Tibial nerve (tissue), 4 donors: ENCODE results near the gene CASZ1. TPM values are rescaled to one million over a fixed set of nuclear protein-coding genes. Genes with fewer than 3 reads are reported as not detected.

Experiments
- DNase-seq, 2 donors: peaks; one replicate each; pipeline ENCODE4 v3.0.0-alpha.2; 2019; ENCODE audit warnings: low spot score in 2 of 2
- H3K27ac ChIP-seq, 4 donors: fragments of 200-600 bp; sonication (generic) in 3 of 4; one replicate each; pipeline ENCODE4 v1.5.1; 2017 to 2019; ENCODE audit warnings: mild to moderate bottlenecking in 1 of 4
- H3K27me3 ChIP-seq, 2 donors: fragments of 200-600 bp; sonication (generic) in 1 of 2; one replicate each; pipeline versions ENCODE4 v1.5.1 to v1.6.0; 2017 to 2019
- H3K36me3 ChIP-seq, 3 donors: fragments of 200-600 bp; sonication (generic); one replicate each; pipeline ENCODE4 v1.5.1; 2018 to 2019
- H3K4me1 ChIP-seq, 4 donors: fragments of 200-600 bp; sonication (generic) in 3 of 4; one replicate each; pipeline ENCODE4 v1.5.1; 2017 to 2019
- H3K4me3 ChIP-seq, 4 donors: fragments of 200-600 bp; sonication (generic) in 3 of 4; one replicate each; pipeline ENCODE4 v1.5.1; 2017 to 2019; ENCODE audit warnings: mild to moderate bottlenecking in 1 of 4, moderate library complexity in 1 of 4
- H3K9me3 ChIP-seq, 4 donors: fragments of 200-600 bp; sonication (generic) in 3 of 4; one replicate each; pipeline ENCODE4 v1.5.1; 2017 to 2019
- CTCF ChIP-seq, 5 experiments: fragments of 200-600 bp in 3 of 5; fragments of 450-650 bp in 2 of 5; sonication (generic) in 3 of 5; IDR thresholded peaks; one replicate each; pipeline ENCODE4 v1.5.1; 2016 to 2019; ENCODE audit warnings: antibody characterized with exemption in 5 of 5, mild to moderate bottlenecking in 3 of 5, moderate library complexity in 2 of 5
- EP300 ChIP-seq, 2 donors: sonication (generic); formaldehyde crosslinking; IDR thresholded peaks; one replicate each; pipeline ENCODE4 v1.6.1; 2017; ENCODE audit warnings: antibody characterized with exemption in 2 of 2, mild to moderate bottlenecking in 1 of 2
- POLR2A ChIP-seq, 2 donors: fragments of 450-650 bp; IDR thresholded peaks; one replicate each; pipeline ENCODE4 v1.6.1; 2017; ENCODE audit warnings: antibody characterized with exemption in 2 of 2, mild to moderate bottlenecking in 2 of 2, moderate library complexity in 2 of 2
- WGBS, 2 donors: methylation state at CpG; one replicate each; pipeline ENCODE4 v1.1.5; 2018; 5-methylcytosine and 5-hydroxymethylcytosine counted together
- total RNA-seq, 4 donors: library from RNA; depleted of rRNA; stranded (reverse); fragments of >200 nt; gene quantifications; one replicate each; pipeline ENCODE4 v1.1.0, GENCODE V29; 2016

CASZ1 gene
- total RNA-seq, 4 donors from 2014 or later: 1.7 to 7.5 (median 5.1) TPM

GRCh38 chr1:10665930-10666850 lies 130.3 kb downstream of the CASZ1 start:
- Histone ChIP-seq H3K4me3 (no peak overlapping the region), H3K4me1 (peaks cover 0 to 21% (median 4%) of the 10 kb centered on the region in 4 donors), H3K9me3 (no peaks in the 10 kb centered on the region), H3K27ac (no peak overlapping the region), H3K36me3 (no peaks in the 10 kb centered on the region), H3K27me3 (peaks cover 0 to 13% of the 10 kb centered on the region in 2 donors)
- 85 to 91% methylated on average over 32 to 36 of the region's 36 CpGs for WGBS, 2 donors
- DNase-seq: no peak
- no peak for TF ChIP-seq EP300 (IDR thresholded peaks at IDR 0.05)
- TF ChIP-seq POLR2A (IDR thresholded peaks at IDR 0.05): no peak
- no peak for TF ChIP-seq CTCF (IDR thresholded peaks at IDR 0.05)

- Histone ChIP-seq H3K4me3 (no peak overlapping the region), H3K27me3 (peaks cover 0 to 4% of the 10 kb centered on the region in 2 donors), H3K27ac (no peak overlapping the region), H3K4me1 (peaks cover 0 to 21% (median 4%) of the 10 kb centered on the region in 4 donors), H3K36me3 (peaks cover 0 to 2% (median 0%) of the 10 kb centered on the region in 3 donors), H3K9me3 (no peaks in the 10 kb centered on the region)
- DNase-seq: no peak
- no peak for TF ChIP-seq CTCF (IDR thresholded peaks at IDR 0.05)
- TF ChIP-seq POLR2A (IDR thresholded peaks at IDR 0.05): no peak
- no peak for TF ChIP-seq EP300 (IDR thresholded peaks at IDR 0.05)
- WGBS, 2 donors: 96 to 97% methylated on average over 31 of the region's 31 CpGs
These were observed 131.2 kb downstream of the CASZ1 start for GRCh38 chr1:10665226-10665625.

GRCh38 chr1:10664251-10664650 lies 132.2 kb downstream of the CASZ1 start:
- peaks cover 0 to 10% (median 0%) of the 10 kb centered on the region in 3 donors for H3K36me3 ChIP-seq
- no peak for DNase-seq
- WGBS, 2 donors: 65 to 81% methylated on average over 9 to 15 of the region's 15 CpGs
- TF ChIP-seq POLR2A (IDR thresholded peaks at IDR 0.05) (no peak), EP300 (IDR thresholded peaks at IDR 0.05) (no peak), CTCF (IDR thresholded peaks at IDR 0.05) (no peak)
- H3K4me1 ChIP-seq: peaks cover 0 to 21% (median 4%) of the 10 kb centered on the region in 4 donors
- H3K9me3 ChIP-seq: no peaks in the 10 kb centered on the region
- no peak overlapping the region for H3K4me3 ChIP-seq
- H3K27ac ChIP-seq: peak overlapping the region in 1 of 4 donors; percentile 50
- H3K27me3 ChIP-seq: peaks cover 0 to 3% of the 10 kb centered on the region in 2 donors

GRCh38 chr1:10663678-10664035 lies 132.8 kb downstream of the CASZ1 start:
- Histone ChIP-seq H3K4me1 (peaks cover 0 to 21% (median 4%) of the 10 kb centered on the region in 4 donors), H3K4me3 (no peak overlapping the region), H3K27ac (peak overlapping the region in 1 of 4 donors; percentile 50), H3K27me3 (peaks cover 0 to 3% of the 10 kb centered on the region in 2 donors), H3K9me3 (no peaks in the 10 kb centered on the region), H3K36me3 (peaks cover 0 to 12% (median 0%) of the 10 kb centered on the region in 3 donors)
- TF ChIP-seq POLR2A (IDR thresholded peaks at IDR 0.05) (no peak), CTCF (IDR thresholded peaks at IDR 0.05) (no peak), EP300 (IDR thresholded peaks at IDR 0.05) (no peak)
- DNase-seq: peak in 1 of 2 donors; percentile 27
- 11 to 24% methylated on average over 9 to 15 of the region's 15 CpGs for WGBS, 2 donors
